Stimulated activated memory B cell treated with anti-CD40 and anti-IgM and Interleukin-4, amounts not matched to agents 10 μg/mL and 1 μg/mL and 100 μg/mL, for 72 hours (primary cell): ENCODE data around the gene MLN.

Experiments used
- ATAC-seq: fragments of 150-1000 bp; cut with Tn5 transposase; 2 replicates; pipeline ENCODE4 v1.10.0; 2021
- H3K27ac Mint-ChIP-seq: one replicate; pipeline ENCODE4 v1.8.0; 2022; ENCODE audit warnings: mild to moderate bottlenecking, mixed read lengths
- H3K27me3 Mint-ChIP-seq: one replicate; pipeline ENCODE4 v1.8.0; 2022; ENCODE audit warnings: mixed read lengths
- H3K36me3 Mint-ChIP-seq: one replicate; pipeline ENCODE4 v1.8.0; 2022; ENCODE audit warnings: mixed read lengths
- H3K4me1 Mint-ChIP-seq: one replicate; pipeline ENCODE4 v1.8.0; 2022; ENCODE audit warnings: mixed read lengths
- H3K4me3 Mint-ChIP-seq: one replicate; pipeline ENCODE4 v1.8.0; 2022; ENCODE audit warnings: mild to moderate bottlenecking, moderate library complexity, mixed read lengths
- H3K9me3 Mint-ChIP-seq: one replicate; pipeline ENCODE4 v1.8.0; 2022; ENCODE audit warnings: mixed read lengths

The MLN gene

GRCh38 chr6:33791620-33792019 lies 12.2 kb downstream of the MLN start:
- H3K36me3 Mint-ChIP-seq = no peaks in the 10 kb centered on the region
- peaks cover 21% of the 10 kb centered on the region for H3K4me1 Mint-ChIP-seq
- peaks cover 5% of the 10 kb centered on the region for H3K27me3 Mint-ChIP-seq
- no peaks in the 10 kb centered on the region for H3K9me3 Mint-ChIP-seq
- no peak overlapping the region for H3K4me3 Mint-ChIP-seq
- H3K27ac Mint-ChIP-seq = no peak overlapping the region
- no peak for ATAC-seq

GRCh38 chr6:33790910-33791309 lies 12.9 kb downstream of the MLN start:
- Mint-ChIP-seq H3K4me3 (no peak overlapping the region), H3K9me3 (no peaks in the 10 kb centered on the region), H3K27ac (no peak overlapping the region), H3K36me3 (no peaks in the 10 kb centered on the region), H3K4me1 (peaks cover 28% of the 10 kb centered on the region), H3K27me3 (no peaks in the 10 kb centered on the region)
- no peak for ATAC-seq

- no peaks in the 10 kb centered on the region for H3K9me3 Mint-ChIP-seq
- H3K4me1 Mint-ChIP-seq = peaks cover 29% of the 10 kb centered on the region
- ATAC-seq = no peak
- no peak overlapping the region for H3K4me3 Mint-ChIP-seq
- H3K27me3 Mint-ChIP-seq = no peaks in the 10 kb centered on the region
- H3K27ac Mint-ChIP-seq = no peak overlapping the region
- H3K36me3 Mint-ChIP-seq = no peaks in the 10 kb centered on the region
These were observed 13.4 kb downstream of the MLN start for GRCh38 chr6:33790379-33790778.

- Mint-ChIP-seq H3K9me3 (no peaks in the 10 kb centered on the region), H3K4me3 (peak overlapping the region; percentile 85), H3K36me3 (peaks cover 7% of the 10 kb centered on the region), H3K27ac (peak overlapping the region; percentile 78), H3K4me1 (peaks cover 38% of the 10 kb centered on the region), H3K27me3 (no peaks in the 10 kb centered on the region)
- ATAC-seq = no peak
These were observed 14.3 kb downstream of the MLN start for GRCh38 chr6:33789550-33789895.

- Mint-ChIP-seq H3K4me3 (peak within 1 kb of the TSS; percentile 92), H3K27ac (peak within 1 kb of the TSS; percentile 83), H3K36me3 (peaks cover 11% of the 10 kb centered on the region), H3K27me3 (no peaks in the 10 kb centered on the region), H3K4me1 (peaks cover 44% of the 10 kb centered on the region), H3K9me3 (no peaks in the 10 kb centered on the region)
- peak; percentile 95 for ATAC-seq
These were observed 14.9 kb downstream of the MLN start, which contains the start of gene LEMD2 for GRCh38 chr6:33788694-33789549. Gene LEMD2 (minus strand): TSS chr6:33789130. CDS start chr6:33789116, 14 bp downstream.

- peaks cover 19% of the 10 kb centered on the region for H3K36me3 Mint-ChIP-seq
- peak overlapping the region; percentile 83 for H3K27ac Mint-ChIP-seq
- H3K9me3 Mint-ChIP-seq = no peaks in the 10 kb centered on the region
- H3K4me3 Mint-ChIP-seq = peak overlapping the region; percentile 92
- no peaks in the 10 kb centered on the region for H3K27me3 Mint-ChIP-seq
- ATAC-seq = peak; percentile 77
- peaks cover 47% of the 10 kb centered on the region for H3K4me1 Mint-ChIP-seq
These were observed 15.7 kb downstream of the MLN start for GRCh38 chr6:33787954-33788693.

- H3K4me1 Mint-ChIP-seq = peaks cover 47% of the 10 kb centered on the region
These were observed 16.4 kb downstream of the MLN start for GRCh38 chr6:33787346-33787953.

GRCh38 chr6:33786736-33787135 lies 17.1 kb downstream of the MLN start:
- Mint-ChIP-seq H3K27ac (no peak overlapping the region), H3K4me1 (peaks cover 47% of the 10 kb centered on the region), H3K36me3 (peaks cover 31% of the 10 kb centered on the region), H3K9me3 (no peaks in the 10 kb centered on the region), H3K4me3 (no peak overlapping the region), H3K27me3 (no peaks in the 10 kb centered on the region)
- ATAC-seq = no peak

More at GRCh38 chr6:33787346-33787953, 16.4 kb downstream of the MLN start:
- Mint-ChIP-seq H3K27ac (peak overlapping the region; percentile 83), H3K4me3 (peak overlapping the region; percentile 92), H3K36me3 (peaks cover 24% of the 10 kb centered on the region), H3K9me3 (no peaks in the 10 kb centered on the region), H3K27me3 (no peaks in the 10 kb centered on the region)
- ATAC-seq = no peak

- Mint-ChIP-seq H3K4me1 (peaks cover 47% of the 10 kb centered on the region), H3K27ac (no peak overlapping the region), H3K9me3 (no peaks in the 10 kb centered on the region), H3K4me3 (no peak overlapping the region), H3K36me3 (peaks cover 35% of the 10 kb centered on the region), H3K27me3 (no peaks in the 10 kb centered on the region)
- ATAC-seq = no peak
These were observed 18.0 kb downstream of the MLN start for GRCh38 chr6:33785778-33786177.

GRCh38 chr6:33784787-33785186 lies 19.0 kb downstream of the MLN start:
- peaks cover 47% of the 10 kb centered on the region for H3K4me1 Mint-ChIP-seq
- ATAC-seq = no peak
- H3K27me3 Mint-ChIP-seq = no peaks in the 10 kb centered on the region
- peaks cover 45% of the 10 kb centered on the region for H3K36me3 Mint-ChIP-seq
- no peak overlapping the region for H3K4me3 Mint-ChIP-seq
- no peak overlapping the region for H3K27ac Mint-ChIP-seq
- H3K9me3 Mint-ChIP-seq = no peaks in the 10 kb centered on the region

- Mint-ChIP-seq H3K4me3 (no peak overlapping the region), H3K36me3 (peaks cover 51% of the 10 kb centered on the region), H3K4me1 (peaks cover 38% of the 10 kb centered on the region), H3K27me3 (no peaks in the 10 kb centered on the region), H3K27ac (no peak overlapping the region), H3K9me3 (no peaks in the 10 kb centered on the region)
- ATAC-seq = no peak
These were observed 19.9 kb downstream of the MLN start for GRCh38 chr6:33783781-33784520.

GRCh38 chr6:33782561-33782960 lies 21.2 kb downstream of the MLN start:
- Mint-ChIP-seq H3K4me3 (no peak overlapping the region), H3K9me3 (no peaks in the 10 kb centered on the region), H3K27me3 (no peaks in the 10 kb centered on the region), H3K4me1 (peaks cover 34% of the 10 kb centered on the region), H3K27ac (peak overlapping the region; percentile 8), H3K36me3 (peaks cover 59% of the 10 kb centered on the region)
- ATAC-seq = no peak

- Mint-ChIP-seq H3K36me3 (peaks cover 68% of the 10 kb centered on the region), H3K27ac (no peak overlapping the region), H3K4me1 (peaks cover 23% of the 10 kb centered on the region), H3K4me3 (no peak overlapping the region), H3K9me3 (no peaks in the 10 kb centered on the region), H3K27me3 (no peaks in the 10 kb centered on the region)
- ATAC-seq = no peak
These were observed 22.4 kb downstream of the MLN start for GRCh38 chr6:33781131-33781975.

GRCh38 chr6:33779895-33780294 lies 23.9 kb downstream of the MLN start:
- ATAC-seq = no peak
- Mint-ChIP-seq H3K27ac (no peak overlapping the region), H3K27me3 (no peaks in the 10 kb centered on the region), H3K9me3 (no peaks in the 10 kb centered on the region), H3K4me1 (peaks cover 13% of the 10 kb centered on the region), H3K36me3 (peaks cover 79% of the 10 kb centered on the region), H3K4me3 (no peak overlapping the region)
